ENCODE measurements around the gene KRTAP5-10.
"Not testable (repeated sequence)": the region's sequence is repeated elsewhere in the genome, so short reads cannot be mapped to it uniquely, and the experiment has no call there.

KRTAP5-10 gene

DNA sequence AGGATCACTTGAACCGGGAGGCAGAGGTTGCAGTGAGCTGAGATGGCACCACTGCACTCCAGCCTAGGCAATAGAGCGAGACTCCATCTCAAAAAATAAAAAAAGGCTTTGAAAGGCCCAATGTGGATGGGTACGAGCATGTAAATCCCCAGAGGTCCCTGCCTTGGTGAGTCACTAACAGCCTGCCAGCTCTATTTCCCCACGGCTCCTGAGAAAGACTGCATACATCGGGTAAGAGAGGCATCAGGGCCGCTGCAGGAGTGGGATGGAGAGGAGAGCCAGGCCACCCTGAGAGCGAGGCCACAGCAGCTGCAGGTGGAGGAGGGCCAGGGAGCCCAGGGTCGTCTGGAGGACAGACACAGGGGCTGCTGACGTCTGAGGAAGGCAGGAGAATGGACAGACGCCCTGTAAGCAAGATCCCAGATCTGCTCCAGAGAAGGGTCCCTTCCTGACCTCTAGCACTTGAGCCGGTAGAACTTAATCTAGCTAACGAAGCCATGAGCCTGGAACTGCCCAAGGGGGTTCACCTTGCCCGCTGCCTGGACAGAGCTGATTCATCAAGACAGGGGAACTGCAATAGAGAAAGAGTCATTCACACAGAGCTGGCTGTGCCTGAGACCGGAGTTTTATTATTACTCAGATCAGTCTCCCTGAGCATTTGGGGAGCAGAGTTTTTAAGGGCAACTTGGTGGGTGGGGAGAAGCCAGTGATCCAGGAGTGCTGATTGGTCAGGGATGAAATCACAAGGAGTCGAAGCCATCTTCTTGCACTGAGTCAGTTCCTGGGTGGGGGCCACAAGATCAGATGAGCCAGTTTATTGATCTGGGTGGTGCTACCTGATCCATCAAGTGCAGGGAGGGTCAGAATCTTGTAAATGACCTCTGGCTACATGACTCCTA, 22.2 kb upstream of the KRTAP5-10 start:
- no peak for DNase-seq (ENCODE audit: low spot score)

DNA sequence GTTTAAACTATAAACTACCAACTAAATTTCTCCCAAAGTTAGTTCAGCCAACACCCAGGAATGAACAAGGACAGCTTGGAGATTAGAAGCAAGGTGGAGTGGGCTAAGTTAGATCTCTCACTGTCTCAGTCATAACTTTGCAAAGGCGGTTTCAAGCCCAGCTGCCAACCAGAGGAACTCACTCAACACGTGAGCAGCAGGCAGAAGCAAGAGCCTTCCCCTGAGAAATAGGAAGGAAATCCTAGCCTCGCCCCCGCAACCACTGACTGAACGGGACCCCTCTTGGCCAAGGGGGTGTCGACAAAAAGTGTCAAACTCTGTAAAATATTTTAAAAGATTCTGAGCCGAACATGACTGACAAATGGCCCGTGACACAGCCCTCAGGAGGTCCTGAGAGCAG, 21.5 kb upstream of the KRTAP5-10 start:
- no peak for DNase-seq (ENCODE audit: low spot score)

DNA sequence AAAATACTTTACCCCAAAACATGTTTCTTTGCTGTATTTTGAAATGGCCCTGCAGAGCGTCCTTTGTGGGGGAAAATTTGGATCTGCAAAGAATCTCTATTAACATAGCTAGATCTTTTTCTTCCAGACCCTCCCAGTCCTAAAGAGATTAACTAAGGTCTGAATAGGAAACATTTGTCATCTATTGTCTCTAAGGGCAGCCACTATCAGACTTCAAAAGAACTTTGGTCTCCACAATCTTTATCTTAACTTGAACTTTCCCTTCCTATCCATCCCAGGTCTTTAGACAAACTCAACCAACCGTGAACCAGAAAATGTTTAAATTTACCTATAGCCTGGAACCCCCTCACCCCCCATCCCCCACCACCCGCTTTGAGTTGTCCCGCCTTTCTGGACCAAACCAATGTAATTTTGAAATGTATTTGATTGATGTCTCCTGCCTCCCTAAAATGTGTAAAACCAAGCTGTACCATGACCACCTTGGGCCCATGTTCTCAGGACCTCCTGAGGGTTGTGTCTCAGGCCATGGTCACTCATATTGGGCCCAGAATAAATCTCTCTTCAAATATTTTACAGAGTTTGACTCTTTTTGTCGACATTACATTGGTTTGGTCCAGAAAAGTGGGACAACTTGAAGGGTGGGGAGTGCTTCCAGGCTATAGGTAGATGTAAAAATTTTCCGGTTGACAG, 20.7 kb upstream of the KRTAP5-10 start:
- no peak for DNase-seq (ENCODE audit: low spot score)

DNA sequence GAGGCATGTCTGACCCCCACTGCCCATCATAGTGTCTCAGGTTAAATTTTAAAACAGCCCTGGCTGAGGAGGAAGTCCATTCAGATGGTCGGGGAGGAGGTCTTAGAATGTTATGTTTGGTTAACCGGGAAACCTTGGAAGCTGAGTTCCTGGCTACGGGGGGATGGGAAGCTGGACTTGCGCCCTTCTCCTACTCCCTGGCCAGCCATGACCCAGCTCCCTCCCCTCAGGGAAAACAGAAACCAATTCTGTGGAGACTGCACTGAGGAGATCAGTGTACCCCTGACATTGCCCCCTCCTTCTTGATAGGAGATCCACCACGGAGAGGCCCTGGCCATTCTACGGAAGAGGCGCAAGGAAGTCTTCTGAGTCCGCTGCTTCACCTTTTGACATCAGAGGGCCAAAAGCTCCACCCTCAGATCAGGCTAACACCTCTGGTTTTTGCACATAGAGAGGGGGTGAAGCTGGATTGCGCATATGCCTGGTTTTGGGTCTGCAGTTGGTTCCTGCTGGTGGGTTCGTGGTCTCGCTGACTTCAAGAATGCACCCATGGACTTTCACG, 19.9 kb upstream of the KRTAP5-10 start:
- no peak for DNase-seq (ENCODE audit: low spot score)

DNA sequence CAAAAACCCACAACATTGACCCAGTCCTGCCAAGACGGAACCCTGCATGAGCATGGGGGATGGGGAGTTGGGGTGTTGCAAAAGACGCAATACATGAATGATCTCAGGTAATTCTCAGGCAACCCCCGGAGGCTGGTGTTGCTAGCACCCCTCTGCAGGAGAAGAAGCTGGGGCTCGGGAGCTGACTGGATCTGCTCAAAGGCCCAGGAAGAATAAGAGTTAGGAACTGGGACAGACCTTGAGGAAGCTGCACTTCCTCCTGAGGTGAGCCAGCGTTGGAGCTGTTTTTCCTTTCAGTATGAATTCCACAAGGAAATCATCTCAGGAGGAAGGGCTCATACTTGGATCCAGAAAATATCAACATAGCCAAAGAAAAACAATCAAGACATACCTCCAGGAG, 17.2 kb upstream of the KRTAP5-10 start, which contains the start of gene KRTAP5-9:
TSS of gene KRTAP5-9 (plus strand) at position 301 of the 400 bp plus-strand sequence. CDS start 238 bp downstream, outside the sequence.
- no peak for DNase-seq (ENCODE audit: low spot score)

DNA sequence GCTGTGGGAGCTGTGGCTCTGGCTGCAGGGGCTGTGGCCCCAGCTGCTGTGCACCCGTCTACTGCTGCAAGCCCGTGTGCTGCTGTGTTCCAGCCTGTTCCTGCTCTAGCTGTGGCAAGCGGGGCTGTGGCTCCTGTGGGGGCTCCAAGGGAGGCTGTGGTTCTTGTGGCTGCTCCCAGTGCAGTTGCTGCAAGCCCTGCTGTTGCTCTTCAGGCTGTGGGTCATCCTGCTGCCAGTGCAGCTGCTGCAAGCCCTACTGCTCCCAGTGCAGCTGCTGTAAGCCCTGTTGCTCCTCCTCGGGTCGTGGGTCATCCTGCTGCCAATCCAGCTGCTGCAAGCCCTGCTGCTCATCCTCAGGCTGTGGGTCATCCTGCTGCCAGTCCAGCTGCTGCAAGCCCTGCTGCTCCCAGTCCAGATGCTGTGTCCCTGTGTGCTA, 16.6 kb upstream of the KRTAP5-10 start:
- DNase-seq (ENCODE audit: low spot score): no peak

DNA sequence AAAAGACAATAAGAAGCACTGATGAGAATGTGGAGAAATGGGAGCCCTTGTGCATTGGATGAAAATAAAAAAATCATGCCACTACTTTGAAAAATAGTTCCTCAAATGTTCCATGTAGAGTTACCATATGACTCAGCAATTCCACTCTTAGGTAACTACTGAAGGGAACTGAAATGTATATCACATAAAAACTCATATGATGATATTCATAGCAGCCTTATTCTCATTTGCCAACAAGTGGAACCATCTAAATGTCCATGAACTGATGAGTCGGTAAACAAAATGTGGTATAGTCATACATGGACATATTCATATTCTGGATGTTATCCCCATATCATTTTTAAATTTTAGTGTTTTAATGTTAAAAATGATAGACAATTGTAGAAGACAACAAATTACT, 13.7 kb upstream of the KRTAP5-10 start:
- DNase-seq (ENCODE audit: low spot score): no peak

DNA sequence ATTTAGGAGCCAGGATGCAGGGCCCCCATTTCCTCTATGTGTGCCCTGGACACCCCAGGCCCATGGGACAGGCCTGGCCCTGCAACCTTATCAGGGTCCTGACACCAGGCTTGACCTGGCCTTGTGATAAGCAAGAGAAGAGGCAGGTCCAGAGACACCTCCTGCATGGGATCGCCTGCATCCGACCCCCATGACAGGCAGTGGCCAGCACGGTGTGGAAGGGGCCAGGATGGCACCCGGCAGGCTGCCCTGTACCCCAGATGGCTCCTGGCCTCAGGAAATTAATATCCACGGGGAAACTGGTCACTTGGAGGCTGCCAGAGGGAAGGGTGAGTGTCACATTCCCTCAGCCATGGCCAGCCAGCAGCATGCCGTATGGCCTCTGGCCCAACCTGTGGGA, 10.4 kb upstream of the KRTAP5-10 start:
- DNase-seq (ENCODE audit: low spot score): no peak

DNA sequence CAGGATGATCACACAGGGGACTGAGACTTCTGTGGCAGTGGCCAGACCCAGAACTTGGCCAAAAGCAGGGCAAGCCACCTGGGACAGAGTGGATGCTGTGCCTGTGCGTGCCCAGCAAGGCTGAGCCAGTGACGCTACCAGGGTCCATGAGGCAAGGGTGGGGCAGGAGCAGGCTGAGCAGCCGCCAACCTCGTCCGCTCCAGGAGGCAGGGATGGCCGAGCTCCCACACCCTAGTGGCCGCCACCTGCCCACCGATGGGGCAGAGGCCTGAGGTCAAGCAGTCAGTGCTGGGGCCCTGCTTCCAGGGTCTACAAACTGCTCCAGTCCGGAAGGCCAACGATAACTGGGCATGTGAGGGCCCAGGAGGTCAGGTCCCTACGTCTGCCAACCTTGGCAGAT, 9.9 kb upstream of the KRTAP5-10 start:
- no peak for DNase-seq (ENCODE audit: low spot score)

DNA sequence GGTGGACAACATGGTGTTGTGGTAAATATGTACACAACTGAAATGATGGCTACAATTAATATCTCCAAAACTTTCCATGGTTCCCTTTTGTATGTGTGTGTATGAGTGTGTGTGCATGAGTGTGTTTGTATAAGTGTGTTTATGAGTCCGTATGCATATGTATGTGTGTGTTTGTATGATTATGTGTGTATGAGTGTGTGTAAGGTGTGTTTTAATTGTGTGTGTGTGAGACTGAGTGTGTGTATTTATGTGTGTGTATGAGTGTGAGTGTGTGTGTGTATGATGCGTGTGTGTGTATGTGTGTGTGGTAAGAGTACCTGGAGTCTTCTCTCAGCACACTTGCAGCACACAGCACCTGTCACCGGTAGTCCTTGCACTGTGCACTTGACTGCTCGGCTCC, 9.3 kb upstream of the KRTAP5-10 start:
- DNase-seq (ENCODE audit: low spot score): no peak

DNA sequence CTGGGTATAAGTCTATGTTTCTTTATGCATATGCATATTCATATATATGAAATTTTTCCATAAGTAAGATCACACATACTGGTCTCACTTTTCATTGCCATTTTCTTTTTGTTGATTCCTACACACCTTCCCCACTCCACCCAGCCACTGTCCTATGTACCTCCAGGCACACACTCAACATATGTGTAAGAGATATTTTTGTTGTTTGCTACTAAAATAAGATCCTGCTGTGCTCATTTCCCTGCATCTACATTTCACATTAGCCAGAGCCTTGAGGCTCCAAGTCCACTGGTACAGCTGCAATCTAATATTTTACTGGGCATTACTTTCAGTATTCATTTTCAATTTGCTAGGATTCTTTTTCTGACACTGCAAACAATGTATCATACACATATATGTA, 8.1 kb upstream of the KRTAP5-10 start:
- no peak for DNase-seq (ENCODE audit: low spot score)

DNA sequence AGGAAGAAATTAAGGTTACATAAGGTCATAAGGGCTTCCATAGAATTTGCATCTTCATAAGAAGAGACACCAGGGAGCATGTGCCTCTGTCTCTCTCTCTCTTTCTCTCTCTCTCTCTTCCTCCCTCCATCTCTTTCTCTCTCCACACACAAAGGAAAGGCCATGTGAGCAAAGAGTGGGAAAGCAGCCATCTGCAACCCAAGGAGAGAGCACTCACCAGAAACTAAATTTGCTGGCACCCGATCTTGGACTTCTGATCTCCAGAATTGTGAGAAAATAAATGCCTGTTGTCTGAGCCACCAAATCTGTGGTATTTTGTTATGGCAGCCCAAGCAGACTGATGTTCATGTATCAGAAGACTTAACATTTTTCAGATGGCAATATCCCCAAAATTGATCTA, 6.4 kb upstream of the KRTAP5-10 start:
- no peak for DNase-seq (ENCODE audit: low spot score)

DNA sequence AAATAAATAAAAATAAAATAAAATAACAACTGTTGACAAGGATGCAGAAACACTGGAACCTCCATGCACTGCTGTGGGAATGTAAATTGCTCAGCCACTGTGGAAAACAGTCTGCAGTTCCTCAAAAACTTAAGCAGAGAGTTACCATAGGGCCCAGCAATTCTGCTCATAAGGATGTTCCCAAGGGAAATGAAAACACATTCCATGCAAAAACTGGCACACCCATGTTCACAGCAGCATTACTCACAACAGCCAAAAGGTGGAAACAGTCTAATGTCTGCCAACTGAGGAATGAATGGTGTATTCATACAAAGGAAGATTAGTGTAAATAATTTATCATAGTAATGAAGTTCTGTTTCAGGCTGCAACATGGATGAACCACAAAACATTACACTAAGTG, 3.2 kb upstream of the KRTAP5-10 start:
- no peak for DNase-seq (ENCODE audit: low spot score)

DNA sequence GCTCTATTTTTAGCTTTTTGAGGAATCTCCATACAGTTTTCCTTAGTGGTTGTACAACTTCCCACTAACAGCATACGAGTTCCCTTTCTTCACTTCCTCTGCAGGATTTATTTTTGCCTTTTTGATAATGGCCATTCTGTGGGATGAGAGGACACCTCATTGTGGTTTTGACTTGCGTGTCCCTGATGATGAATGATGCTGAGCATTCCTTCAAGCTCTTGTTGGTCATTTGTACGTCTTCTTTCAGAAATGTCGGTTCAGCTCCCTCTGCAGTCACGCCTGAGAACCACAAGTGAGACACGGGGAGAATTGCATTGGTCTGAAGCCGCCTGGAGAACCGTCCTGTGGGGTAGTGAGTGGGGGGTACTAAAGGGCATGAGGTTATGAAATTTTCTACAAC, 2.0 kb upstream of the KRTAP5-10 start:
- peak; percentile 72 for DNase-seq (ENCODE audit: low spot score)

DNA sequence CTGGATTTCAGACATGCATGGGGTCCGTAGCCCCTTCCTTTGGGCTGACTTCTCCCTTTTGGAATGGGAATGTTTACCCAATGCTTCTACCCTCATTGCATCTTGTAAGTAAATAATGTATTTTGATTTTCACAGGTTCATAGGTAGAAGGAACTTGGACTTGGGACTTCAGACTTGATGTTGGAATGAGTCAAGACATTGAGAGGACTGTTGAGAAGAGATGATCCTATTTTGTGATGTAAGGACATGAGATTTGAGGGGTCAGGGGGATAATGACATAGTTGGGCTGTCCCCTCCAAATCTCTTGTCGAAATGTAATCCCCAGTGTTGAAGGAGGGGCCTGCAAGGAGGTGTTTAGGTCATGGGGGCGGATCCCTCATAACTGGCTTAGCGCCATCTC, 933 bp upstream of the KRTAP5-10 start:
- no peak for DNase-seq (ENCODE audit: low spot score)

DNA sequence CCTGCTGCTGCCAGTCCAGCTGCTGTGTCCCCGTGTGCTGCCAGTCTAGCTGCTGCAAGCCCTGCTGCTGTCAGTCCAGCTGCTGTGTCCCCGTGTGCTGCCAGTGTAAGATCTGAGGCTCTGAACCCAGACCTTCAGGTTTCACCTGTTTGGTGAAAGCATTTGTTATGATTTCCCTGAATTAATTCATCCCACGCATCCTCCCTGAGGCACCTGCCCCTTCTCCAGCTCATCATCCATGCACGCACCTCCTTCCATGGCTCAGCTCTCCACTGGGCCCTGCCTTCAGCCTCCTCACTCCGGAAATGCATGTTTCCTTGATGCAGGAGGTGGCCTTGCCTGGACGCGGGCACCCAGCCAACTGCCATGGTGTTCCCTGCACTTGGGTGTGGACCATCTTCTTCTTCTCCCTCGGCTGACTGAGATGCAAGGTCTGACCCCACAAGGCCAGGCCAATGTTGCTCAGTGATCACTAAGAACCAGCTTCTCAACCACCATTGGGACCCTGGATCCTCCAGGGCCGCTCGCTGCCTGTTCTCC, 788 bp downstream of the KRTAP5-10 start:
- no peak for DNase-seq (ENCODE audit: low spot score)

DNA sequence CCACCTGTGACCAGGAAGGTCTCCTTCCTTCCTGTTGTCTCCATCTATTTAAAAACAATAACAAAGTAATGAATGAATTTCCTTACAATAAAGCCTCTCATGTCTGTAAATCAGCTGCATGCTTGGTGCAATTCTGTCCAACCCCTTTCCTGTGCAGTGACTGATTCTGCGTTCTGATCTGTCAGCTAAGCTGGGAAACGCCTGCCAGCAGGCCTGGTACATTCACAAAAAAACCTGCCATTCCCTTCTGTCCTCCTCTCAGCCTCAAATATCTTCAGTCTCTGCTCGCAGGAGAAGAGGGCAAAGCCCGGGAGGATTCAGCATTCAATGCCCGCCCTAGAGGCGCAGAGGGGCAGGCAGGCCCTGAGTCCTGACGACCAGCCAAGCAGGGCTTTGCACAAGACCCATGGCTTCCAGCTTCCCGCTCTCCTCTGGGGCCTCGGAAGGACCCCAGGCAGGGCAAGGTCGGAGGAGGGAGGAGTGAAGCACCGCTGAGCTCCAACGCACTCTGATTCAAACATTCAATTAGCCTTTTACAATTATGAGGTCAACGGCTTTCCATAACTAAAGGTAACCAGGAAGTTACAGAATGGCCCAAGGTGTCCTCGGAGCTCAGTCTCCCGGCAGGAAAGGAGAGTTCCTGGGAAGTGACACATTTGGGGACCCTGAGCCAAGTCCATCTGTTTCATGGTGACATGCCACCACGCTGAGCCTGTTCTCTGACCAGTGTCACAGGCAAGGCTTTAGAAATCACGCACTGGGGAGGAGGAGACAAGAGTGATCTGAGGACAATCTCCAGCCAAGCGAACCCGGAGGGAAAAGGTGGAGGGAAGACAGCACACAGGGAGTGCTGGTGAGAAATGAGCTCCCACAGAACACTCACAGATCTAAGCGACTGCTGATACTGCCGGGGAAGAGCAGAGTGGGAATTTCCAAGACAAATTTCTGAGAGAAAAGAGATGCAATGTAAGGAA, 1.6 kb downstream of the KRTAP5-10 start:
- DNase-seq (ENCODE audit: low spot score): not testable (repeated sequence)

DNA sequence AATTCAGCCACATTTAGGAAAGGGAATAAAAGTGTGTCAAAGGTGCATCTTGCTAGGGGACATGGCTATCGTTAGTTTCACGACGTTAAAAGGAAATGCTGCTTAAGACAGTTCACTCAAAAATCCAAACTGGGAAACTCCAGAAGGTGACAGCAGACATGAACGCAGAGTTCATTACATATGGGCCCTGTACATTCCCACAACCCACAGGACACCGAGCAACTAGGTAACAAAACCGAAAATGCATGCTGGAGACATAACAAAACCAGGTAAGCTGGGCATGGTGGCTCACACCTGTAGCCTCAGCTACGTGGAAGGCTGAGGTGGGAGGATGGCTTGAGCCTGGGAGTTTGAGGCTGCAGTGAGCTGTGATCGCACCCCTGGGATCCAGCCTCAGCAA, 2.3 kb downstream of the KRTAP5-10 start:
- not testable (repeated sequence) for DNase-seq (ENCODE audit: low spot score)

DNA sequence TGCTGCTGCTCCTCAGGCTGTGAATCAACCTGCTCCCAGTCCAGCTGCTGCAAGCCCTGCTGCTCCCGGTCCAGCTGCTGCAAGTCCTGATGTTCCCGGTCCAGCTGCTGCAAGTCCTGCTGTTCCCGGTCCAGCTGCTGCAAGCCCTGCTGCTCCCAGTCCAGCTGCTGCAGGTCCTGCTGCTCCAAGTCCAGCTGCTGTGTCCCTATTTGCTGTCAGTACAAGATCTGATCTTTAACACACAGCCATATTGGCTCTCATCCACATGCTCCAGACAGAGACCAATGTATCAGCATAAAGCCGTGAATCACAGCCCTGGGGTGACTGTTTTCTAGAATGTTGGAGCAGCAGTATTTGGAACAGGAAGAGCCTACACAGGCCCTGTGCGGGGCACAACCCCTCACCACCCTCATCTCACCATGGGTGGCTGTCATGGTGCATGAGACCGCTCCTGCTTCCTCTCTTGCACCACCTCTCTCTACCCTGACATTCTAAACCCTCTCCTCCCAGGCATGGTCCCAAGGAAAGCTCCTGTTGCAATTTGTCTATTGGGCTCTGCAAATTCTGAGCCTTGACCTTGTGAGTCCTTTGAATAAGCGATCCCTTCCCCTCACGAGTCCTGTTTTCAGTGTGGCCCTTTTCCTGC, 3.5 kb downstream of the KRTAP5-10 start:
- DNase-seq (ENCODE audit: low spot score): no peak

DNA sequence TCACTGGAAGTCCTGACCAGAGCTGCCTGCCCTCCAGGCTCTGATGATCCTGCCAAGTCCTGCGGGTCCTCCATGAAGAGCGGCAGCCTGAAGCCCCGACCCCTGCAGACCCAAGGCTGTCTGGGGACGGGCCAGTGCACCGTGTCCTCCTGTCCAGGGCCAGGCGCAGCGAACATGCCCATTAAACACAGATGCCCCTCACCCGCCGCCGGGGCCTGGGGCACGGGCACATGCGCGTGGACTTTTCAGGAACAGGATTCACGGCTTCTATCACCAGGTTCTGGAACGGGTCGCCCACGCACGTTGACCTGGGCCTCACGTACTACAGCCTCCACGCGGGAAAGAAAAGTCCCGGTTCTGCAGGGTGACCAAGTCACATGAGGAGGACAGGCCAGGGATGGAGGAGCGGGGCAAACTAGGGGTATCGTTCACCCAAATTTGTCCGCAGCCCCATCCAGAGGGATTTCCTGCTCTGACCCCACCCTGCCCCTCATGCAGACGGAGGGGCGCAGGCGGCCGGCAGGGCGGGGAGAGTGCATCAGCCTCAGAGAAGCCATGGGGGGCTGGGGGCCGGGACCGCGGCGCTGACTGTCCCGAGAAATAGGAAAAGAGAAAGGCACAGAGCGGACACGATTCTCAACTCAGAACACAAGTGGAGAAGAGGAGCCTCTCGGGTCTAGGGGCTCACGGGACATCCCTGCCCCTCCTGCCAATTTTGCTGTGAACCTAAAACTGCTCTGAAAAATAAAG, 5.9 kb downstream of the KRTAP5-10 start:
- DNase-seq (ENCODE audit: low spot score): not testable (repeated sequence)
